ENCODE data around the gene SAPCD2. TPM values are rescaled to one million over a fixed set of nuclear protein-coding genes. Genes with fewer than 3 reads are reported as not detected.
"Not testable (repeated sequence)": the region's sequence is repeated elsewhere in the genome, so short reads cannot be mapped to it uniquely, and the experiment has no call there.

The SAPCD2 gene
- under 1 TPM; 0.26 to 0.60 TPM for total RNA-seq
- polyA plus RNA-seq, result under 1 TPM in 1 of 2 donors, not detected in 1; 0.50 TPM
- long read RNA-seq, donor 1, partial matches to known transcripts, result 0 of 1 reads
- long read RNA-seq, donor 1, other reads (novel, unspliced or antisense), result 1 of 1 reads
- long read RNA-seq, donor 2, result 0 reads

- intact Hi-C loops (cut with DNase I), result no loop called here
- no peaks in the 10 kb centered on the region for H3K27me3 ChIP-seq (ENCODE audit: control insufficient read depth in 1 of 2, insufficient read depth in 2 of 2, low read length in 1 of 2)
- H3K4me1 ChIP-seq (ENCODE audit: control insufficient read depth in 1 of 2, insufficient read depth in 2 of 2, low read length in 2 of 2), result no peaks in the 10 kb centered on the region
- ATAC-seq (ENCODE audit: low FRiP score), result peak; percentile 90
- no peak within 1 kb of the TSS for H3K4me3 ChIP-seq (ENCODE audit: low read length in 2 of 2)
- H3K27ac ChIP-seq (ENCODE audit: low read depth in 1 of 2, low read length in 2 of 2), result no peak within 1 kb of the TSS
- no peaks in the 10 kb centered on the region for H3K36me3 ChIP-seq (ENCODE audit: control insufficient read depth in 1 of 2, insufficient read depth in 2 of 2, low read length in 1 of 2)
- 0 to 1% methylated on average over 46 to 74 of the region's 74 CpGs for WGBS, 2 donors
- no peaks in the 10 kb centered on the region for H3K9me3 ChIP-seq (ENCODE audit: control insufficient read depth, low read length)
- peak; percentile 93 to 95 for DNase-seq
Measured at GRCh38 chr9:137070201-137070905, at the start of gene SAPCD2. Gene SAPCD2 (minus strand): TSS chr9:137070557. CDS start chr9:137070460, 97 bp downstream.

- H3K27me3 ChIP-seq (ENCODE audit: control insufficient read depth in 1 of 2, insufficient read depth in 2 of 2, low read length in 1 of 2); DNase-seq; H3K9me3 ChIP-seq (ENCODE audit: control insufficient read depth, low read length); H3K4me3 ChIP-seq (ENCODE audit: low read length in 2 of 2); H3K27ac ChIP-seq (ENCODE audit: low read depth in 1 of 2, low read length in 2 of 2); ATAC-seq (ENCODE audit: low FRiP score); H3K4me1 ChIP-seq (ENCODE audit: control insufficient read depth in 1 of 2, insufficient read depth in 2 of 2, low read length in 2 of 2); H3K36me3 ChIP-seq (ENCODE audit: control insufficient read depth in 1 of 2, insufficient read depth in 2 of 2, low read length in 1 of 2); intact Hi-C loops (cut with DNase I): not testable (repeated sequence)
- 83 to 86% methylated on average over 12 of the region's 12 CpGs for WGBS, 2 donors
Measured at GRCh38 chr9:137118092-137118603, 47.8 kb upstream of the SAPCD2 start.

GRCh38 chr9:137117269-137117731, 46.9 kb upstream of the SAPCD2 start:
- ATAC-seq (ENCODE audit: low FRiP score), result no peak
- WGBS, 2 donors, result 82% methylated on average over 15 of the region's 15 CpGs
- Histone ChIP-seq H3K36me3 (ENCODE audit: control insufficient read depth in 1 of 2, insufficient read depth in 2 of 2, low read length in 1 of 2) (no peaks in the 10 kb centered on the region), H3K27ac (ENCODE audit: low read depth in 1 of 2, low read length in 2 of 2) (no peak overlapping the region), H3K4me3 (ENCODE audit: low read length in 2 of 2) (no peak overlapping the region), H3K9me3 (ENCODE audit: control insufficient read depth, low read length) (no peaks in the 10 kb centered on the region), H3K27me3 (ENCODE audit: control insufficient read depth in 1 of 2, insufficient read depth in 2 of 2, low read length in 1 of 2) (no peaks in the 10 kb centered on the region), H3K4me1 (ENCODE audit: control insufficient read depth in 1 of 2, insufficient read depth in 2 of 2, low read length in 2 of 2) (no peaks in the 10 kb centered on the region)
- DNase-seq, result peak in 1 of 2 donors; percentile 66
- intact Hi-C loops (cut with DNase I), result no loop called here

- no peak overlapping the region for H3K4me3 ChIP-seq (ENCODE audit: low read length in 2 of 2)
- no peak for DNase-seq
- 34 to 57% methylated on average over 17 of the region's 17 CpGs for WGBS, 2 donors
- H3K27me3 ChIP-seq (ENCODE audit: control insufficient read depth in 1 of 2, insufficient read depth in 2 of 2, low read length in 1 of 2), result no peaks in the 10 kb centered on the region
- H3K36me3 ChIP-seq (ENCODE audit: control insufficient read depth in 1 of 2, insufficient read depth in 2 of 2, low read length in 1 of 2), result no peaks in the 10 kb centered on the region
- H3K4me1 ChIP-seq (ENCODE audit: control insufficient read depth in 1 of 2, insufficient read depth in 2 of 2, low read length in 2 of 2), result no peaks in the 10 kb centered on the region
- H3K27ac ChIP-seq (ENCODE audit: low read depth in 1 of 2, low read length in 2 of 2), result no peak overlapping the region
- no peak for ATAC-seq (ENCODE audit: low FRiP score)
- intact Hi-C loops (cut with DNase I), result no loop called here
- no peaks in the 10 kb centered on the region for H3K9me3 ChIP-seq (ENCODE audit: control insufficient read depth, low read length)
Measured at GRCh38 chr9:137116728-137117127, 46.4 kb upstream of the SAPCD2 start.

GRCh38 chr9:137116027-137116507, 45.7 kb upstream of the SAPCD2 start:
- no peak overlapping the region for H3K27ac ChIP-seq (ENCODE audit: low read depth in 1 of 2, low read length in 2 of 2)
- ATAC-seq (ENCODE audit: low FRiP score) (no peak), DNase-seq (no peak)
- WGBS, 2 donors, result 25 to 30% methylated on average over 6 of the region's 6 CpGs
- H3K27me3 ChIP-seq (ENCODE audit: control insufficient read depth in 1 of 2, insufficient read depth in 2 of 2, low read length in 1 of 2), result no peaks in the 10 kb centered on the region
- no peak overlapping the region for H3K4me3 ChIP-seq (ENCODE audit: low read length in 2 of 2)
- H3K9me3 ChIP-seq (ENCODE audit: control insufficient read depth, low read length), result no peaks in the 10 kb centered on the region
- H3K36me3 ChIP-seq (ENCODE audit: control insufficient read depth in 1 of 2, insufficient read depth in 2 of 2, low read length in 1 of 2), result no peaks in the 10 kb centered on the region
- no peaks in the 10 kb centered on the region for H3K4me1 ChIP-seq (ENCODE audit: control insufficient read depth in 1 of 2, insufficient read depth in 2 of 2, low read length in 2 of 2)
- intact Hi-C loops (cut with DNase I), result no loop called here

- H3K9me3 ChIP-seq (ENCODE audit: control insufficient read depth, low read length), result no peaks in the 10 kb centered on the region
- intact Hi-C loops (cut with DNase I), result no loop called here
- no peaks in the 10 kb centered on the region for H3K36me3 ChIP-seq (ENCODE audit: control insufficient read depth in 1 of 2, insufficient read depth in 2 of 2, low read length in 1 of 2)
- no peaks in the 10 kb centered on the region for H3K4me1 ChIP-seq (ENCODE audit: control insufficient read depth in 1 of 2, insufficient read depth in 2 of 2, low read length in 2 of 2)
- no peak overlapping the region for H3K27ac ChIP-seq (ENCODE audit: low read depth in 1 of 2, low read length in 2 of 2)
- 67 to 71% methylated on average over 20 to 21 of the region's 21 CpGs for WGBS, 2 donors
- ATAC-seq (ENCODE audit: low FRiP score), result no peak
- H3K4me3 ChIP-seq (ENCODE audit: low read length in 2 of 2), result no peak overlapping the region
- H3K27me3 ChIP-seq (ENCODE audit: control insufficient read depth in 1 of 2, insufficient read depth in 2 of 2, low read length in 1 of 2), result no peaks in the 10 kb centered on the region
- no peak for DNase-seq
Measured at GRCh38 chr9:137115394-137116026, 45.2 kb upstream of the SAPCD2 start.

- Histone ChIP-seq H3K27me3 (ENCODE audit: control insufficient read depth in 1 of 2, insufficient read depth in 2 of 2, low read length in 1 of 2) (no peaks in the 10 kb centered on the region), H3K4me3 (ENCODE audit: low read length in 2 of 2) (peak within 1 kb of the TSS; percentile 66 to 76), H3K9me3 (ENCODE audit: control insufficient read depth, low read length) (no peaks in the 10 kb centered on the region), H3K27ac (ENCODE audit: low read depth in 1 of 2, low read length in 2 of 2) (no peak within 1 kb of the TSS), H3K4me1 (ENCODE audit: control insufficient read depth in 1 of 2, insufficient read depth in 2 of 2, low read length in 2 of 2) (no peaks in the 10 kb centered on the region), H3K36me3 (ENCODE audit: control insufficient read depth in 1 of 2, insufficient read depth in 2 of 2, low read length in 1 of 2) (no peaks in the 10 kb centered on the region)
- intact Hi-C loops (cut with DNase I), result no loop called here
- 7 to 8% methylated on average over 54 to 70 of the region's 70 CpGs for WGBS, 2 donors
- peak; percentile 87 to 92 for DNase-seq
- ATAC-seq (ENCODE audit: low FRiP score), result peak; percentile 88
Measured at GRCh38 chr9:137114613-137115393, 44.4 kb upstream of the SAPCD2 start, which contains the start of gene DPP7. Gene DPP7 (minus strand): TSS chr9:137114733. CDS start chr9:137114713, 20 bp downstream.

GRCh38 chr9:137114220-137114612, 43.9 kb upstream of the SAPCD2 start:
- intact Hi-C loops (cut with DNase I), result no loop called here
- H3K36me3 ChIP-seq (ENCODE audit: control insufficient read depth in 1 of 2, insufficient read depth in 2 of 2, low read length in 1 of 2), result no peaks in the 10 kb centered on the region
- peak overlapping the region; percentile 66 to 76 for H3K4me3 ChIP-seq (ENCODE audit: low read length in 2 of 2)
- H3K27me3 ChIP-seq (ENCODE audit: control insufficient read depth in 1 of 2, insufficient read depth in 2 of 2, low read length in 1 of 2), result no peaks in the 10 kb centered on the region
- H3K4me1 ChIP-seq (ENCODE audit: control insufficient read depth in 1 of 2, insufficient read depth in 2 of 2, low read length in 2 of 2), result no peaks in the 10 kb centered on the region
- no peaks in the 10 kb centered on the region for H3K9me3 ChIP-seq (ENCODE audit: control insufficient read depth, low read length)
- H3K27ac ChIP-seq (ENCODE audit: low read depth in 1 of 2, low read length in 2 of 2), result no peak overlapping the region
- 1% methylated on average over 31 to 45 of the region's 45 CpGs for WGBS, 2 donors
- ATAC-seq (ENCODE audit: low FRiP score) (no peak), DNase-seq (no peak)

Data from aorta (tissue), 5 donors.